Neural cell (in vitro differentiated cells): ENCODE data around the gene PGAP6. TPM values are rescaled to one million over a fixed set of nuclear protein-coding genes. Genes with fewer than 3 reads are reported as not detected.

Experiments
- H2AFZ ChIP-seq: fragments of 200-600, 300-800 bp; sonication (generic), shearing (Covaris generic); 2 replicates; pipeline ENCODE4 v1.6.0; 2014; ENCODE audit warnings: low read depth, mild to moderate bottlenecking, antibody characterized with exemption, low read length, moderate library complexity
- H3F3A ChIP-seq: fragments of 200-600 bp; shearing (Covaris generic); 2 replicates; pipeline ENCODE4 v1.6.1; 2016; ENCODE audit warnings: mild to moderate bottlenecking, moderate library complexity, mixed read lengths, antibody characterized with exemption, low read length; ENCODE audit not compliant: insufficient read depth, poor library complexity, severe bottlenecking
- H3K27ac ChIP-seq: fragments of 200-600, 300-800 bp; sonication (generic), shearing (Covaris generic); 2 replicates; pipeline ENCODE4 v1.5.1; 2014; ENCODE audit warnings: mild to moderate bottlenecking, low read length, moderate library complexity
- H3K27me3 ChIP-seq: fragments of 300-800, 200-600 bp; sonication (generic), shearing (Covaris generic); 2 replicates; pipeline ENCODE4 v1.6.0; 2014; ENCODE audit warnings: mild to moderate bottlenecking, low read depth, low read length, moderate library complexity; ENCODE audit not compliant: insufficient read depth
- H3K36me3 ChIP-seq: fragments of 300-800, 200-600 bp; sonication (generic), shearing (Covaris generic); 2 replicates; pipeline ENCODE4 v1.5.1; 2014; ENCODE audit warnings: mild to moderate bottlenecking, antibody characterized with exemption, low read length, moderate library complexity; ENCODE audit not compliant: insufficient read depth
- H3K4me2 ChIP-seq: fragments of 300-800, 200-600 bp; sonication (generic), shearing (Covaris generic); 2 replicates; pipeline ENCODE4 v1.6.0; 2014; ENCODE audit warnings: mild to moderate bottlenecking, low read length
- H3K4me3 ChIP-seq: fragments of 300-800, 200-600 bp; sonication (generic), shearing (Covaris generic); 2 replicates; pipeline ENCODE4 v1.5.1; 2014; ENCODE audit warnings: mild to moderate bottlenecking, low read length, moderate library complexity
- H3K79me2 ChIP-seq: fragments of 200-600 bp; shearing (Covaris generic); replicated peaks from 2 replicates; pipeline ENCODE4 v1.6.0; 2014; ENCODE audit warnings: mild to moderate bottlenecking, low read length, moderate library complexity; ENCODE audit not compliant: insufficient read depth
- H3K9ac ChIP-seq: fragments of 300-800, 200-600 bp; sonication (generic), shearing (Covaris generic); 2 replicates; pipeline ENCODE4 v1.6.1; 2016; ENCODE audit warnings: mild to moderate bottlenecking, low read length, mixed read lengths
- H3K9me2 ChIP-seq: fragments of 200-600 bp; shearing (Covaris generic); 2 replicates; pipeline ENCODE4 v1.6.1; 2016; ENCODE audit warnings: mild to moderate bottlenecking, low read length, mixed read lengths; ENCODE audit not compliant: insufficient read depth
- H3K9me3 ChIP-seq: fragments of 200-600, 300-800 bp; sonication (generic), shearing (Covaris generic); 2 replicates; pipeline ENCODE4 v1.6.1; 2016; ENCODE audit warnings: mild to moderate bottlenecking, mixed run types, low read length, moderate library complexity, mixed read lengths
- H4K20me1 ChIP-seq: fragments of 200-600 bp; shearing (Covaris generic); 2 replicates; pipeline ENCODE4 v1.6.1; 2016; ENCODE audit warnings: mild to moderate bottlenecking, mixed run types; ENCODE audit not compliant: insufficient read depth
- CTCF ChIP-seq: fragments of 450-650 bp; IDR thresholded peaks from 2 replicates; pipeline ENCODE4 v1.5.1; 2014; ENCODE audit warnings: antibody characterized with exemption, mild to moderate bottlenecking, moderate library complexity; ENCODE audit not compliant: poor library complexity, severe bottlenecking
- EP300 ChIP-seq: fragments of 450-650 bp; conservative IDR thresholded peaks from 2 replicates; pipeline ENCODE4 v1.6.1; 2014; ENCODE audit warnings: antibody characterized with exemption, mild to moderate bottlenecking, moderate library complexity; ENCODE audit not compliant: poor library complexity, severe bottlenecking
- EZH2 ChIP-seq: fragments of 200-600, 300-800 bp; shearing (Covaris generic), sonication (generic); IDR thresholded peaks from 2 replicates; pipeline ENCODE4 v1.6.1; 2014; ENCODE audit warnings: antibody characterized with exemption, low read length, borderline replicate concordance, mild to moderate bottlenecking; ENCODE audit not compliant: insufficient read depth, poor library complexity, severe bottlenecking
- MXI1 ChIP-seq: fragments of 450-650 bp; conservative IDR thresholded peaks from 2 replicates; pipeline ENCODE4 v1.6.1; 2014; ENCODE audit warnings: antibody characterized with exemption, mild to moderate bottlenecking; ENCODE audit not compliant: poor library complexity, severe bottlenecking
- POLR2AphosphoS5 ChIP-seq: IDR thresholded peaks from 2 replicates; pipeline ENCODE4 v1.6.1; 2012
- RAD21 ChIP-seq: fragments of 450-650 bp; conservative IDR thresholded peaks from 2 replicates; pipeline ENCODE4 v1.6.1; 2014; ENCODE audit warnings: antibody characterized with exemption, mild to moderate bottlenecking, moderate library complexity
- SMC3 ChIP-seq: fragments of 450-650 bp; conservative IDR thresholded peaks from 2 replicates; pipeline ENCODE4 v1.6.1; 2014; ENCODE audit warnings: antibody characterized with exemption, mild to moderate bottlenecking, moderate library complexity; ENCODE audit not compliant: poor library complexity
- TAF1 ChIP-seq: IDR thresholded peaks from 2 replicates; pipeline ENCODE4 v1.6.1; 2012; ENCODE audit warnings: low read depth
- polyA plus RNA-seq: library from polyadenylated mRNA; depleted of rRNA; stranded (reverse); fragments of >200 nt; gene quantifications from 2 replicates; pipeline ENCODE4 v1.2.3, GENCODE V29; 2014
- TF ChIP-seq, protein P1 (sequence below): IDR thresholded peaks from 2 replicates; pipeline ENCODE4 v1.6.1; 2012; ENCODE audit warnings: borderline replicate concordance

The PGAP6 gene
- polyA plus RNA-seq, 1 donor from 2014 or later, result 47.3 TPM

GRCh38 chr16:324451-325334 is 57.1 kb downstream of the PGAP6 start:
- H3K9me2 ChIP-seq, result no peaks in the 10 kb centered on the region
- H3K4me2 ChIP-seq, result no peak overlapping the region
- H3K79me2 ChIP-seq, result peaks cover 4% of the 10 kb centered on the region
- no peak for TF ChIP-seq EZH2
- TF ChIP-seq TAF1, result no peak
- TF ChIP-seq MXI1, result no peak
- no peak for TF ChIP-seq SMC3
- TF ChIP-seq EP300, result no peak
- TF ChIP-seq RAD21, result no peak
- TF ChIP-seq, protein P1, sequence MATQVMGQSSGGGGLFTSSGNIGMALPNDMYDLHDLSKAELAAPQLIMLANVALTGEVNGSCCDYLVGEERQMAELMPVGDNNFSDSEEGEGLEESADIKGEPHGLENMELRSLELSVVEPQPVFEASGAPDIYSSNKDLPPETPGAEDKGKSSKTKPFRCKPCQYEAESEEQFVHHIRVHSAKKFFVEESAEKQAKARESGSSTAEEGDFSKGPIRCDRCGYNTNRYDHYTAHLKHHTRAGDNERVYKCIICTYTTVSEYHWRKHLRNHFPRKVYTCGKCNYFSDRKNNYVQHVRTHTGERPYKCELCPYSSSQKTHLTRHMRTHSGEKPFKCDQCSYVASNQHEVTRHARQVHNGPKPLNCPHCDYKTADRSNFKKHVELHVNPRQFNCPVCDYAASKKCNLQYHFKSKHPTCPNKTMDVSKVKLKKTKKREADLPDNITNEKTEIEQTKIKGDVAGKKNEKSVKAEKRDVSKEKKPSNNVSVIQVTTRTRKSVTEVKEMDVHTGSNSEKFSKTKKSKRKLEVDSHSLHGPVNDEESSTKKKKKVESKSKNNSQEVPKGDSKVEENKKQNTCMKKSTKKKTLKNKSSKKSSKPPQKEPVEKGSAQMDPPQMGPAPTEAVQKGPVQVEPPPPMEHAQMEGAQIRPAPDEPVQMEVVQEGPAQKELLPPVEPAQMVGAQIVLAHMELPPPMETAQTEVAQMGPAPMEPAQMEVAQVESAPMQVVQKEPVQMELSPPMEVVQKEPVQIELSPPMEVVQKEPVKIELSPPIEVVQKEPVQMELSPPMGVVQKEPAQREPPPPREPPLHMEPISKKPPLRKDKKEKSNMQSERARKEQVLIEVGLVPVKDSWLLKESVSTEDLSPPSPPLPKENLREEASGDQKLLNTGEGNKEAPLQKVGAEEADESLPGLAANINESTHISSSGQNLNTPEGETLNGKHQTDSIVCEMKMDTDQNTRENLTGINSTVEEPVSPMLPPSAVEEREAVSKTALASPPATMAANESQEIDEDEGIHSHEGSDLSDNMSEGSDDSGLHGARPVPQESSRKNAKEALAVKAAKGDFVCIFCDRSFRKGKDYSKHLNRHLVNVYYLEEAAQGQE, result no peak
- TF ChIP-seq POLR2AphosphoS5, result no peak
- no peak for TF ChIP-seq CTCF
- no peak overlapping the region for H3K4me3 ChIP-seq
- no peaks in the 10 kb centered on the region for H3F3A ChIP-seq
- no peaks in the 10 kb centered on the region for H3K27me3 ChIP-seq
- H3K9ac ChIP-seq, result no peak overlapping the region
- H3K9me3 ChIP-seq, result no peaks in the 10 kb centered on the region
- no peaks in the 10 kb centered on the region for H4K20me1 ChIP-seq
- H2AFZ ChIP-seq, result no peak overlapping the region
- no peaks in the 10 kb centered on the region for H3K36me3 ChIP-seq
- no peak overlapping the region for H3K27ac ChIP-seq

DNA sequence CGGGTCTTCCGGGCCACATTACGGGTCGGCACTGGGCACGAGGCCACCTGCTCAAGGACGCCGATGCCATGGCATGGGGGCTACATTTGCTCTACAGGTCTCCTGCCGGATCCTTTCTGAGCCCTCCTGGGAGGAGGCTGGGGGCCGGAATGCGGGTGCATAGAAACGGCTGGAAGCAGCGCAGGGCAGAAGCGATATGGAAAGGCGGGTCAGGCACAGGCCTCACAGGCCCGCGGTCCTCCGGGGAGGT is 57.7 kb downstream of the PGAP6 start:
- Histone ChIP-seq H3K79me2 (peaks cover 4% of the 10 kb centered on the region), H3K4me2 (no peak overlapping the region), H3K9ac (no peak overlapping the region), H3K27me3 (no peaks in the 10 kb centered on the region), H3F3A (no peaks in the 10 kb centered on the region), H3K36me3 (no peaks in the 10 kb centered on the region), H3K27ac (no peak overlapping the region), H3K9me3 (no peaks in the 10 kb centered on the region), H2AFZ (no peak overlapping the region), H4K20me1 (no peaks in the 10 kb centered on the region), H3K4me3 (no peak overlapping the region), H3K9me2 (no peaks in the 10 kb centered on the region)
- no peak for TF ChIP-seq EP300
